Activated CD8-positive, alpha-beta memory T cell treated with anti-CD3 and anti-CD28 coated beads, Interleukin-2, amount 50 U/mL, for 1 hour (primary cell): ENCODE measurements around the gene NFASC.

Source experiments
- DNase-seq: peaks from one replicate; pipeline ENCODE4 v3.0.0-alpha.2; 2020; ENCODE audit errors: extremely low read depth

The NFASC gene

GRCh38 chr1:205062895-205063294, 192.2 kb downstream of the NFASC start:
- DNase-seq, result no peak

- no peak for DNase-seq
Observed at GRCh38 chr1:205064301-205064700, 193.6 kb downstream of the NFASC start.

DNA sequence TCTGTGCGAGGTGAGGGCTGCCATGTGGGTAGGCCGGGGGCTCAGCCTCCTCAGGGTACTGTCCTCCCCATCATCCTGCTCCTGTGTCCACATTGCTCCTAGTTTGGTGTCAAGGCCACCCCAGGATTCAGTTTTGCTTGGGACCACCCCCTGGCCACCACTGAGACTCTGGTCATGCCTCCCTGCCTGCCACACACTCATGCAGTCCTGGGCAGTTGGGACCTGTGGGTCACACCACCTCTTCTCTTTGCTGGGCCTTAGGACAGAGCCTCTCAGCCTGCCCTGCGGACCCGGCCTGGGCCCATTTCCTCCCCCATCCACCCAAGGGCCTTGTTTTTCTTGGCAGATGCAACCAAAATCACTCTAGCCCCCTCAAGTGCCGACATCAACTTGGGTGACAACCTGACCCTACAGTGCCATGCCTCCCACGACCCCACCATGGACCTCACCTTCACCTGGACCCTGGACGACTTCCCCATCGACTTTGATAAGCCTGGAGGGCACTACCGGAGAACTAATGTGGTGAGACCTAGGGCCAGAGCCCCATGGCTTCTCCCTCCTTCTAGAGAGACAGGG, 194.2 kb downstream of the NFASC start:
- no peak for DNase-seq

DNA sequence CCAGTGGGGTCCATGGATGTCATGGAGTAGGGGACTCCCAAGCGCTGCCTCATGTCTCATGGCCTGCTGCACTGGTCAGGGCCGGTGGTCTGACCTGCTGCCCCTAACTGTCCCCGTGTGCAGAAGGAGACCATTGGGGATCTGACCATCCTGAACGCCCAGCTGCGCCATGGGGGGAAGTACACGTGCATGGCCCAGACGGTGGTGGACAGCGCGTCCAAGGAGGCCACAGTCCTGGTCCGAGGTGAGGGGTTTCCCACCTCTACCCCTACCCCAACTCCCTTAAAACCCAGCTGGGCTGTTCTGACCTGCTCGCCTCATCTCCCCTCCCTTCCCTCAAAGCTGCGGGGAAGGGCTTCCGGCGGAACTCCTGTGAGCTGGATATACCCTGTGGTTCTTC, 195.0 kb downstream of the NFASC start:
- DNase-seq, result no peak

DNA sequence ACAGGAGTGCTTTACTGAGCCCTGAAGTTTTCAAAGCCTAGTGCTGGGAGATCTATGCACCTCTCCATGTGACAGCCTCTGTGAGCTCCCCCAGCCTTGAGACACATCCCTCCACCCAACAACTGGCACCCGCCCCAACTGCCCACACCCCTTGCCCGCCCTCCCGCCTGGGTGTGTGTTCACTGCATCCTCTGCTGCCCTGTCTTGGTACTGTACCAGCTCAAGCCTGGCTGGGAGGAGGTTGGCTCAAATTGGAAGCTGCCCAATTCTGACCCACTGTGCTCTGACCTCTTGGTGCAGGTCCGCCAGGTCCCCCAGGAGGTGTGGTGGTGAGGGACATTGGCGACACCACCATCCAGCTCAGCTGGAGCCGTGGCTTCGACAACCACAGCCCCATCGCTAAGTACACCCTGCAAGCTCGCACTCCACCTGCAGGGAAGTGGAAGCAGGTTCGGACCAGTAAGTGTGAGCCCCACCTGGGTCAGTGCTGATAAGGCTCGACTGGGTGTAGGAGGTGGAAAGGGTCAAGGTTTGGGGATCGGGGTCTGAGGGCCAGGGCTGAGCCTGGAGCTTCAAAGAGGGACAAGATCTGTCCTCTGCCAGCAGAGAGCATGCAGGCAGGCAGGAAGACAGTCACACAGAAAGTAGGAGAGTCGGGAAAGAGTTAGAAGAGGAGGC, 195.6 kb downstream of the NFASC start:
- DNase-seq, result no peak

DNA sequence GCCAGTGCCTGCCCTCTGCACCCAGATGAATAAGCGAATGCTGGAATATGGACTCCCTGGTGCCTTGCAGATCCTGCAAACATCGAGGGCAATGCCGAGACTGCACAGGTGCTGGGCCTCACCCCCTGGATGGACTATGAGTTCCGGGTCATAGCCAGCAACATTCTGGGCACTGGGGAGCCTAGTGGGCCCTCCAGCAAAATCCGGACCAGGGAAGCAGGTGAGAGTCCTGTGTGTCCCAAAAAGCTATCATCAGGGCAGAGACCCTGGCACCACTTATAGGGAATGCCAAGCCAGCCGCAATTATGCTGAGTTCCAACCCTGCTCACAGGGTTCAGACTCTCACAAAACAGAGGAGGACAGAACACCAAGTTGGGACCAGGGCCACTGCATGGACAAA, 196.4 kb downstream of the NFASC start:
- no peak for DNase-seq

DNA sequence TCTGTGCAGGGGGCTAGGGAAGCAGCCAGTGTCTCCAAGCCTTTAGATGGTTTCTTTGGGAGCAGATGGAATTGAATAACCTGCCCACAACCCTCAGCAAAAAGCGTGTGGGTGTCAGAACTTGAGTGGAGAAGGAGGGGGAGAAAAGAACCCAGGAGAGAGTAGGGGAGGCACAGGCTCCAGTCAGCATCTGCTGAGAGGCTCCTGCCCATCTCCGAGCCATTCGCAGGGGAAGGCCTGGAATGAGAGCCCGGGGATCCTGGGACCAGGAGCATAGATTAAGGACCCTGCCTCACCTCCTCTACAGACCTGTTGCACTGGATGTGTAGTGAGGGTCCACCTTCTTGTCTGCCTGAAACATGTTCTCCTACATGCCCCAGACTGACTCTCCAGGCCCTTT, 197.3 kb downstream of the NFASC start:
- no peak for DNase-seq

DNA sequence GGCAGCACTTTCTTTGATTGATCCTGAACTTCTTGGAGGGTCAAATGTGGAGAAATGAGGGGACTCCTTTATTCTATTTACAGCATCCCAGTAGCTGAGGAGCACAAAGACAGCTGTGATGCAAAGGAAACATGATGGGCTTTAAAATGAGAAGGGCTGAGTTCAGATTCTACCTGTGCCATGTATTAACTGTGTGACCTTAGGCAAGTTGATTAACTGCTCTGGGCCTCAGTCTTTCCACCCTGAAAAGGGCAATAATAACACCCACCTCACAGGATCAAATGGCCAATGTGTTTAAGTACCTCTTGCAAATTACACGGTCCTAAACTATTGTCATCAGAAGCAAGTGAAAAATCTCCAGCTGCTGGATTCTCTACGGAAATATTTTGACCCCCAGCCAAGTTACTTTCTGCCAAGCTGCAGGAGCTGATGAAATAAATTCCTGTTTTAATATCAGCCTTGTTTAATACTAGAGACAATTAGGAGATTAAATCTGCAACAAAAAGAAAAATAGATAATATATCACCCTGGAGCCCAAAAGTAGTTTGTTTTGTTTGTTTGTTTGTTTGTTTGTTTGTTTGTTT, 197.9 kb downstream of the NFASC start:
- DNase-seq, result no peak

DNA sequence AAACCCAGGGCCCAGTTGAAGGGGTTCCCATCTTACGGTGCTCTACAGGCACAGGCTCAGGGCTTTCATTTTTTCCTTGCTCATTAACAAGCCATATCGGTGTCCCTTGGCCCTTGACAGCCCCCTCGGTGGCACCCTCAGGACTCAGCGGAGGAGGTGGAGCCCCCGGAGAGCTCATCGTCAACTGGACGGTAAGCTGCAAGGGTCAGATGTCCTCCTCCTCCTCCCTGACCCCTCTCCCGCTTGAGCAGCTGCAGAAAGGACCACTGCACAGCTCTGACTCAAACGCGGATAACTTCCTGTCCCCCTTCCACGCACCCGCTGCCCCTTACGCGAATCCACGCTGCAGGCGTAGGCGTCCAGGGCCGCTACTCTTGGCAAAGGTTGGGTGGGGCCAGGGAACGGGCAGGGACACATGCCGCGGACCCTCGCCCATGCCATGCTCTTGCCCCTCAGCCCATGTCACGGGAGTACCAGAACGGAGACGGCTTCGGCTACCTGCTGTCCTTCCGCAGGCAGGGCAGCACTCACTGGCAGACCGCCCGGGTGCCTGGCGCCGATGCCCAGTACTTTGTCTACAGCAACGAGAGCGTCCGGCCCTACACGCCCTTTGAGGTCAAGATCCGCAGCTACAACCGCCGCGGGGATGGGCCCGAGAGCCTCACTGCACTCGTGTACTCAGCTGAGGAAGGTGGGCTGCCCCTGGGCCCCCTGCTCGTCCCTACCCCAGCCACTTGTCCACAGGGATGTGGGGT, 198.9 kb downstream of the NFASC start:
- no peak for DNase-seq

GRCh38 chr1:205071028-205071409, 200.4 kb downstream of the NFASC start:
- DNase-seq, result no peak

DNA sequence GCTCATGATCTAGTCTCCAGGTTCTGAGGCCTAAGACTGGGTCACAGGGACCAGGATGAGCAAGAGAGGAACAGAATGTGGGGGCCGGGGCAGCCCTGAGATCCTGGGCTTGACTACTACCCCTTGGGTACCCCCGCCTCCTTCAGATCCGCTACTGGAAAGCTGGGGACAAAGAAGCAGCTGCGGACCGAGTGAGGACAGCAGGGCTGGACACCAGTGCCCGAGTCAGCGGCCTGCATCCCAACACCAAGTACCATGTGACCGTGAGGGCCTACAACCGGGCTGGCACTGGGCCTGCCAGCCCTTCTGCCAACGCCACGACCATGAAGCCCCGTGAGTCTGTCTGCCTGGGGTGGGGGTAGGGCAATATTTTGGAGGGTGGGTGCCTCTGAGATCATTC, 201.1 kb downstream of the NFASC start:
- no peak for DNase-seq

DNA sequence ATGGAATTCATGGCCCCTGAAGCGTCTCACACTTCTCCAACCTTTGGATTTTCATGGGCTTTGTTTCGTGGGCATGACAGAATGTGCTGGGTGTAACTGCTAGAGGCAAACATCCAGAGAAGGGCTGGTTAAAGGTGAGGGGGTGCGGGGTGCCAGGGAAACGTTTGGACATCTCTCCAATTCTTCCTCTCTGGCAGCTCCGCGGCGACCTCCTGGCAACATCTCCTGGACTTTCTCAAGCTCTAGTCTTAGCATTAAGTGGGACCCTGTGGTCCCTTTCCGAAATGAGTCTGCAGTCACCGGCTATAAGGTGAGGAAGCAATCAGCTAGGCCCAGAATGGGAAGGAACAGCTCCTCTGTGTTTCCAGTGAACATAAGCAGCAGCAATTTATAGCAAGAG, 201.6 kb downstream of the NFASC start:
- DNase-seq, result no peak
